HepG2 (cell line): ENCODE data around the gene ADAM15. TPM values are rescaled to one million over a fixed set of nuclear protein-coding genes. Genes with fewer than 3 reads are reported as not detected.

Experiments
- ATAC-seq: fragments of 200-7000 bp; cut with Tn5 transposase; 3 replicates; pipeline ENCODE4 v1.9.1; 2020; ENCODE audit warnings: mild to moderate bottlenecking, moderate library complexity
- BruUV-seq: library from RNA; stranded (reverse); fragments of 400-500 nt; replicated peaks from 2 replicates; lab custom pipeline; 2021; lab: Mats Ljungman, UMichigan
- CTCF ChIA-PET: fragments of 300-600 bp; formaldehyde crosslinking; extraction: SDS; loops from one replicate; lab custom pipeline; 2021; ENCODE audit warnings: low total read pairs, inconsistent platforms, low intra/inter-chr PET ratio; lab: Yijun Ruan, JAX
- POLR2A ChIA-PET: fragments of 350-600 bp; sonication (Branson Sonifier 250); formaldehyde crosslinking; loops from one replicate; lab custom pipeline; 2020; ENCODE audit warnings: antibody characterized with exemption, inconsistent platforms; lab: Yijun Ruan, JAX
- DNase-seq: peaks from one replicate; pipeline ENCODE4 v3.0.0-alpha.2; 2015; ENCODE audit warnings: low spot score
- FAIRE-seq: peaks from 3 replicates; lab custom pipeline; 2011; peaks lifted over from hg19 to GRCh38; lab: Jason Lieb, UNC
- H2AFZ ChIP-seq: one replicate; pipeline ENCODE4 v1.6.1; 2011; ENCODE audit warnings: low read length, inconsistent platforms
- H3K27ac ChIP-seq: fragments of 300-600 bp; 3 replicates; pipeline ENCODE4 v1.8.0; 2011; ENCODE audit warnings: mixed run types, mild to moderate bottlenecking, mixed read lengths, low read length, inconsistent platforms; ENCODE audit not compliant: insufficient read depth; ENCODE audit errors: extremely low read length
- H3K27me3 ChIP-seq, 2 experiments: fragments of 200-600 bp in 1 of 2; 2 replicates in 1 of 2; 3 replicates in 1 of 2; pipeline versions ENCODE4 v1.6.0 to v1.8.0; 2011; ENCODE audit warnings: low read length in 2 of 2, mild to moderate bottlenecking in 2 of 2, moderate library complexity in 2 of 2, inconsistent platforms in 1 of 2; ENCODE audit not compliant: insufficient read depth in 2 of 2, control insufficient read depth in 1 of 2
- H3K36me3 ChIP-seq, 2 experiments: fragments of 200-600 bp in 1 of 2; replicated peaks in 1 of 2; 2 replicates in 1 of 2; 3 replicates in 1 of 2; pipeline versions ENCODE4 v1.5.1 to v1.8.0; 2011; ENCODE audit warnings: low read length in 2 of 2, inconsistent platforms in 1 of 2; ENCODE audit not compliant: insufficient read depth in 2 of 2, control insufficient read depth in 1 of 2
- H3K4me1 ChIP-seq: 2 replicates; pipeline ENCODE4 v1.5.1; 2012; ENCODE audit warnings: low read length, inconsistent platforms; ENCODE audit not compliant: insufficient read depth
- H3K4me2 ChIP-seq: 2 replicates; pipeline ENCODE4 v1.6.0; 2011; ENCODE audit warnings: low read depth, low read length, inconsistent platforms
- H3K4me3 ChIP-seq, 3 experiments: fragments of 200-600 bp in 1 of 3; sonication (generic), shearing (Covaris generic) in 1 of 3; replicated peaks in 1 of 3; 2 replicates each; pipeline ENCODE4 v1.5.1; 2011 to 2016; ENCODE audit warnings: low read length in 3 of 3, inconsistent platforms in 2 of 3, low read depth in 2 of 3, mild to moderate bottlenecking in 2 of 3, control low read depth in 1 of 3, mixed read lengths in 1 of 3; ENCODE audit not compliant: insufficient read depth in 1 of 3
- H3K79me2 ChIP-seq: one replicate; pipeline ENCODE4 v1.6.1; 2011; ENCODE audit warnings: low read length, inconsistent platforms; ENCODE audit not compliant: insufficient read depth
- H3K9ac ChIP-seq: 2 replicates; pipeline ENCODE4 v1.6.0; 2011; ENCODE audit warnings: mild to moderate bottlenecking, low read depth, low read length, inconsistent platforms; ENCODE audit not compliant: insufficient read depth
- H3K9me3 ChIP-seq: 2 replicates; pipeline ENCODE4 v1.5.1; 2012; ENCODE audit warnings: mild to moderate bottlenecking, low read length
- H4K20me1 ChIP-seq: 2 replicates; pipeline ENCODE4 v1.6.0; 2011; ENCODE audit warnings: inconsistent platforms, mild to moderate bottlenecking, low read length, moderate library complexity; ENCODE audit not compliant: insufficient read depth
- RARG ChIP-seq: sonication (generic); formaldehyde crosslinking; IDR thresholded peaks from 2 replicates; pipeline ENCODE4 v1.4.0; 2020; ENCODE audit warnings: low read depth, mild to moderate bottlenecking, missing genetic modification reagents
- SMARCC2 ChIP-seq: fragments of 450-650 bp; IDR thresholded peaks from 2 replicates; pipeline ENCODE4 v1.6.1; 2017; ENCODE audit warnings: antibody characterized with exemption, mild to moderate bottlenecking
- SP4 ChIP-seq: sonication (generic); formaldehyde crosslinking; IDR thresholded peaks from 2 replicates; pipeline ENCODE4 v1.8.1; 2023; ENCODE audit warnings: mild to moderate bottlenecking, missing genetic modification reagents
- YEATS2 ChIP-seq: sonication (generic); formaldehyde crosslinking; IDR thresholded peaks from 2 replicates; pipeline ENCODE4 v1.4.0; 2020; ENCODE audit warnings: missing genetic modification reagents, borderline replicate concordance
- ZNF431 ChIP-seq: sonication (generic); formaldehyde crosslinking; IDR thresholded peaks from 2 replicates; pipeline ENCODE4 v1.9.0; 2022; ENCODE audit warnings: missing genetic modification reagents, low read depth, mild to moderate bottlenecking, borderline replicate concordance
- ZNF737 ChIP-seq: sonication (generic); formaldehyde crosslinking; IDR thresholded peaks from 2 replicates; pipeline ENCODE4 v1.5.0; 2020; ENCODE audit warnings: missing genetic modification reagents, mild to moderate bottlenecking, borderline replicate concordance
- ZNF780A ChIP-seq: sonication (generic); formaldehyde crosslinking; IDR thresholded peaks from 2 replicates; pipeline ENCODE4 v1.8.0; 2022; ENCODE audit warnings: mild to moderate bottlenecking, missing genetic modification reagents, moderate library complexity
- WGBS: methylation state at CpG from one replicate; pipeline ENCODE4 v1.1.6; 2017; ENCODE audit warnings: low lambda C conversion rate; 5-methylcytosine and 5-hydroxymethylcytosine counted together
- in situ Hi-C: cut with HindIII; loops from 2 replicates; pipeline ENCODE4 v1.10.0; 2017; ENCODE audit warnings: low pct_unique_long_range_greater_than_20kb; ENCODE audit not compliant: extremely low pct_ligation_motif_present
- intact Hi-C: fragments of 100-400 bp; cut with micrococcal nuclease; formaldehyde crosslinking; loops from one replicate; pipeline ENCODE4 v1.10.0; 2022; ENCODE audit not compliant: unreplicated experiment
- polyA plus RNA-seq, 8 experiments: library from polyadenylated mRNA; depleted of rRNA in 3 of 8; stranded (reverse) in 7 of 8; unstranded in 1 of 8; fragments of >200 nt; fragmentation: Illumina TruSeq in 4 of 8; extraction: Trizol in 4 of 8; gene quantifications; 2 replicates each; pipeline versions ENCODE4 v1.2.1 to v1.2.3, GENCODE V29; 2011 to 2016; ENCODE audit warnings: low read depth in 4 of 8, missing spikeins in 1 of 8, mixed read lengths in 1 of 8; ENCODE audit not compliant: insufficient read depth in 1 of 8
- total RNA-seq, 5 experiments: library from RNA; depleted of rRNA; stranded (reverse); fragments of >200 nt; fragmentation: Illumina TruSeq; extraction: Trizol; gene quantifications; 2 replicates each; pipeline ENCODE4 v1.2.3, GENCODE V29; 2016; ENCODE audit warnings: low read depth in 1 of 5

Gene ADAM15
- total and polyA plus RNA-seq, 2 of the 13 experiments (the other 11 are each of a cell fraction or from before 2014, with no cell fraction given), result 17.9 to 25.6 TPM

DNA sequence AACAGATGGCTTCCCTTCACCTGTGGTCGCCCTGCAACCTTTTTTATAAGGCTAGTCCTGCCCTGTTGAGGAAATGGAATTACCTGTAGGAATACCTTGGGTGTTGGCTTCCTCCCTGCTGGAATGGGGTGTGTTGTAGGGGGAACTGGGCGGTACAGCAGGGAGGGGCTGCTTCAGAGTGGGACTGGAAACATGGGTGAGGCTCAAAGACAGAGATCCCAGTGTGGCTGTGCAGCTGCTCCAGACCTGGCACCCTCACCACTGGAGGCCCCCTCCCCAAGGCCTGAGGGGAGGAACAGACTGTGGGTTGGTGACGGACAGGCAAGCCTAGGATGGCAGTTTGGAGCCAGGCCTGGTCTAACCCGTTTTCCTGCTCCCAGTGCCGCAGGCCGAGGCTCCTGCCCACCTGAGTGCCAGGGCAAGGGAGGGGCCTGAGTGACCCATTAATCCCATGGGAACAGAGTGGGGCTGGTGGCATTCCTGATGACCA, 32.0 kb downstream of the ADAM15 start:
- TF ChIP-seq ZNF431 (CRISPR knock-in tag) (no peak), ZNF780A (CRISPR knock-in tag) (no peak), SMARCC2 (no peak), ZNF737 (CRISPR knock-in tag) (no peak), SP4 (CRISPR knock-in tag) (no peak), RARG (CRISPR knock-in tag) (no peak), YEATS2 (CRISPR knock-in tag) (no peak)
- Histone ChIP-seq H3K9ac (no peak overlapping the region), H4K20me1 (peaks cover 4% of the 10 kb centered on the region; the same call in 1 of the 2 replicates), H2AFZ (no peak overlapping the region), H3K4me1 (peaks cover 88% of the 10 kb centered on the region), H3K4me3 (peak overlapping the region in 1 of 3 experiments; percentile 70; a peak in 1 of 6 replicates), H3K9me3 (no peaks in the 10 kb centered on the region), H3K4me2 (peak overlapping the region; percentile 90; the same call in 1 of the 2 replicates), H3K79me2 (no peaks in the 10 kb centered on the region), H3K27ac (no peak overlapping the region), H3K27me3 (peaks cover 27 to 62% of the 10 kb centered on the region in 2 experiments), H3K36me3 (no peaks in the 10 kb centered on the region)
- no peak for FAIRE-seq
- ChIA-PET POLR2A (no interaction called here), CTCF (interaction anchor here (1.4 to 2.9 kb wide), 5 partner anchors 20 to 84 kb away, joined by 3 to 39 read pairs (median 7); partner anchors contain the start of genes EFNA4 and ZBTB7B)
- intact Hi-C loops (loop anchor here (5.0 to 10.0 kb wide), 2 partner anchors 36 to 178 kb away; no protein-coding TSS in a partner anchor), in situ Hi-C loops (no loop called here)
- no peak for ATAC-seq
- DNase-seq, result no peak
- no TSS peak for BruUV-seq
- WGBS, result 10% methylated on average over 2 of the region's 6 CpGs
